WTC11 (cell line): ENCODE data around the gene PTGES2. TPM values are rescaled to one million over a fixed set of nuclear protein-coding genes. Genes with fewer than 3 reads are reported as not detected.
A peak's percentile ranks its signal among the peaks of the same experiment; 100 is the strongest.

Experiments used
- ATAC-seq: fragments of 200-7000 bp; cut with Tn5 transposase; 2 replicates; pipeline ENCODE4 v1.10.0; 2021; ENCODE audit warnings: mild to moderate bottlenecking, moderate library complexity
- CTCF ChIA-PET: fragments of 300-600 bp; sonication (Branson Sonifier 250); formaldehyde crosslinking; loops from one replicate; lab custom pipeline; 2021; ENCODE audit warnings: antibody characterized with exemption; lab: Charles Lee
- POLR2A ChIA-PET: fragments of 350-600 bp; sonication (Branson Sonifier 250); formaldehyde crosslinking; loops from one replicate; lab custom pipeline; 2021; ENCODE audit warnings: antibody characterized with exemption; lab: Charles Lee
- DNase-seq: peaks from one replicate; pipeline ENCODE4 v3.0.0; 2021; ENCODE audit warnings: low spot score
- H3K27ac Mint-ChIP-seq: 2 replicates; pipeline ENCODE4 v1.8.0; 2021; ENCODE audit warnings: mixed read lengths
- H3K27me3 Mint-ChIP-seq: 2 replicates; pipeline ENCODE4 v1.8.0; 2021; ENCODE audit warnings: low read depth, mild to moderate bottlenecking, moderate library complexity, mixed read lengths
- H3K36me3 Mint-ChIP-seq: 2 replicates; pipeline ENCODE4 v1.8.0; 2021; ENCODE audit warnings: mixed read lengths
- H3K4me1 Mint-ChIP-seq: 2 replicates; pipeline ENCODE4 v1.8.0; 2022; ENCODE audit warnings: mixed read lengths
- H3K4me3 Mint-ChIP-seq: 2 replicates; pipeline ENCODE4 v1.8.0; 2021; ENCODE audit warnings: mild to moderate bottlenecking, moderate library complexity, mixed read lengths
- H3K9me3 Mint-ChIP-seq: 2 replicates; pipeline ENCODE4 v1.8.0; 2021; ENCODE audit warnings: mixed read lengths
- ARID4B ChIP-seq: sonication (generic); formaldehyde crosslinking; IDR thresholded peaks from 2 replicates; pipeline ENCODE4 v1.8.0; 2023; ENCODE audit warnings: missing genetic modification reagents, mild to moderate bottlenecking, borderline replicate concordance
- ATF1 ChIP-seq: sonication (generic); formaldehyde crosslinking; IDR thresholded peaks from 2 replicates; pipeline ENCODE4 v1.8.1; 2023; ENCODE audit warnings: mild to moderate bottlenecking, moderate library complexity, missing genetic modification reagents
- ELF4 ChIP-seq: sonication (generic); formaldehyde crosslinking; IDR thresholded peaks from 2 replicates; pipeline ENCODE4 v1.8.1; 2022; ENCODE audit warnings: low read depth, mild to moderate bottlenecking, moderate library complexity, missing genetic modification reagents
- EMX1 ChIP-seq: fragments of 250-450 bp; sonication (Bioruptor Pico); IDR thresholded peaks from 2 replicates; pipeline ENCODE4 v1.8.0; 2021; ENCODE audit warnings: mild to moderate bottlenecking
- IRF1 ChIP-seq: sonication (generic); formaldehyde crosslinking; IDR thresholded peaks from 2 replicates; pipeline ENCODE4 v1.8.0; 2023; ENCODE audit warnings: missing genetic modification reagents
- IRF2 ChIP-seq: sonication (generic); formaldehyde crosslinking; IDR thresholded peaks from 2 replicates; pipeline ENCODE4 v1.8.0; 2022; ENCODE audit warnings: low read depth, missing genetic modification reagents, borderline replicate concordance
- KAT7 ChIP-seq: sonication (generic); formaldehyde crosslinking; IDR thresholded peaks from 2 replicates; pipeline ENCODE4 v1.8.1; 2023; ENCODE audit warnings: missing genetic modification reagents, mild to moderate bottlenecking, borderline replicate concordance
- STAT6 ChIP-seq: sonication (generic); formaldehyde crosslinking; conservative IDR thresholded peaks from 2 replicates; pipeline ENCODE4 v1.8.1; 2023; ENCODE audit warnings: mild to moderate bottlenecking, low read depth, missing genetic modification reagents, moderate library complexity
- TP53 ChIP-seq: sonication (generic); formaldehyde crosslinking; IDR thresholded peaks from 2 replicates; pipeline ENCODE4 v1.8.1; 2023; ENCODE audit warnings: mild to moderate bottlenecking, missing genetic modification reagents
- ZNF121 ChIP-seq: sonication (generic); formaldehyde crosslinking; IDR thresholded peaks from 2 replicates; pipeline ENCODE4 v1.8.0; 2023; ENCODE audit warnings: missing genetic modification reagents
- ZNF425 ChIP-seq: fragments of 250-450 bp; sonication (Bioruptor Pico); conservative IDR thresholded peaks from 2 replicates; pipeline ENCODE4 v1.9.0; 2021; ENCODE audit warnings: mild to moderate bottlenecking
- ZNF532 ChIP-seq: fragments of 250-450 bp; sonication (Bioruptor Pico); IDR thresholded peaks from 2 replicates; pipeline ENCODE4 v1.9.0; 2021; ENCODE audit warnings: mild to moderate bottlenecking, borderline replicate concordance
- ZSCAN18 ChIP-seq: fragments of 250-450 bp; sonication (Bioruptor Pico); IDR thresholded peaks from 2 replicates; pipeline ENCODE4 v2.1.2; 2022; ENCODE audit warnings: mild to moderate bottlenecking, moderate library complexity
- total RNA-seq: library from RNA; stranded (reverse); gene quantifications from 3 replicates; pipeline ENCODE4 v1.2.3, GENCODE V29; 2021

PTGES2 gene
- total RNA-seq, 1 experiment from 2014 or later: 118 TPM

- Mint-ChIP-seq H3K27me3 (no peaks in the 10 kb centered on the region), H3K9me3 (no peaks in the 10 kb centered on the region), H3K4me3 (no peak overlapping the region), H3K4me1 (peaks cover 32% of the 10 kb centered on the region), H3K27ac (peak overlapping the region; percentile 96), H3K36me3 (no peaks in the 10 kb centered on the region; the same call in 1 of the 2 replicates)
- ATAC-seq: no peak
- CTCF ChIA-PET: interaction anchor here (1.0 to 1.8 kb wide), 5 partner anchors 9 to 103 kb away, joined by 3 to 5 read pairs (median 4); partner anchors contain the start of genes NAIF1 and SLC25A25
- POLR2A ChIA-PET: interaction anchor here (1.1 kb wide), 1 partner anchor 15 kb away, joined by 11 read pairs; the partner anchor contains the start of gene NAIF1
- no peak for DNase-seq
- TF ChIP-seq KAT7 (CRISPR knock-in tag) (no peak), EMX1 (CRISPR knock-in tag) (no peak), ZSCAN18 (CRISPR knock-in tag) (no peak), IRF2 (CRISPR knock-in tag) (no peak), ARID4B (CRISPR knock-in tag) (no peak), ZNF121 (CRISPR knock-in tag) (no peak), IRF1 (no peak), ATF1 (CRISPR knock-in tag) (no peak), TP53 (no peak), STAT6 (CRISPR knock-in tag) (no peak), ZNF425 (no peak), ELF4 (CRISPR knock-in tag) (no peak), ZNF532 (CRISPR knock-in tag) (no peak)
These were observed 45.4 kb downstream of the PTGES2 start for GRCh38 chr9:128082151-128082550.
